Large intestine (tissue), 3 donors: ENCODE data around the gene RAPGEF6. TPM values are rescaled to one million over a fixed set of nuclear protein-coding genes. Genes with fewer than 3 reads are reported as not detected.
A peak's percentile ranks its signal among the peaks of the same experiment; 100 is the strongest.
"Not testable (repeated sequence)": the region's sequence is repeated elsewhere in the genome, so short reads cannot be mapped to it uniquely, and the experiment has no call there.

ENCODE experiments used
- DNase-seq, 2 donors: peaks; one replicate each; pipeline versions ENCODE4 v3.0.0 to v3.0.0-alpha.2; 2013
- H3K27ac ChIP-seq: one replicate; pipeline ENCODE4 v1.5.1; 2013; ENCODE audit warnings: low read length
- H3K27me3 ChIP-seq: 2 replicates; pipeline ENCODE4 v1.6.1; 2013; ENCODE audit warnings: low read length; ENCODE audit not compliant: control insufficient read depth, insufficient read depth
- H3K36me3 ChIP-seq: 2 replicates; pipeline ENCODE4 v1.6.1; 2013; ENCODE audit warnings: low read length; ENCODE audit not compliant: control insufficient read depth, insufficient read depth
- H3K4me1 ChIP-seq: one replicate; pipeline ENCODE4 v1.6.1; 2013; ENCODE audit warnings: low read length; ENCODE audit not compliant: control insufficient read depth, insufficient read depth
- H3K4me3 ChIP-seq: one replicate; pipeline ENCODE4 v1.5.1; 2013; ENCODE audit warnings: low read length
- H3K9me3 ChIP-seq: one replicate; pipeline ENCODE4 v1.6.1; 2013; ENCODE audit warnings: mild to moderate bottlenecking, low read depth, low read length, moderate library complexity; ENCODE audit not compliant: control insufficient read depth
- WGBS: methylation state at CpG from one replicate; pipeline ENCODE4 v1.1.5; 2013; ENCODE audit warnings: low lambda C conversion rate; ENCODE audit not compliant: insufficient coverage; 5-methylcytosine and 5-hydroxymethylcytosine counted together
- polyA plus RNA-seq: library from polyadenylated mRNA; unstranded; fragments of 120-200 nt; gene quantifications from one replicate; pipeline ENCODE4 v1.2.1, GENCODE V29; 2013

The RAPGEF6 gene
- polyA plus RNA-seq, 1 donor = 11.2 TPM

GRCh38 chr5:131610198-131611063, 24.6 kb downstream of the RAPGEF6 start:
- Histone ChIP-seq H3K9me3 (no peaks in the 10 kb centered on the region), H3K36me3 (no peaks in the 10 kb centered on the region), H3K4me3 (no peak overlapping the region), H3K27me3 (no peaks in the 10 kb centered on the region), H3K27ac (no peak overlapping the region), H3K4me1 (peaks cover 3% of the 10 kb centered on the region)
- peak; percentile 16 to 25 for DNase-seq
- WGBS = no CpG with 5 or more reads among the region's 6 CpGs

- Histone ChIP-seq H3K9me3 (no peaks in the 10 kb centered on the region), H3K4me3 (no peak overlapping the region), H3K4me1 (peaks cover 3% of the 10 kb centered on the region), H3K36me3 (no peaks in the 10 kb centered on the region), H3K27ac (no peak overlapping the region), H3K27me3 (no peaks in the 10 kb centered on the region)
- WGBS = no CpG with 5 or more reads among the region's 1 CpG
- no peak for DNase-seq
Observed at GRCh38 chr5:131609774-131610173, 25.3 kb downstream of the RAPGEF6 start.

GRCh38 chr5:131608597-131608996, 26.4 kb downstream of the RAPGEF6 start:
- Histone ChIP-seq H3K4me3 (no peak overlapping the region), H3K27me3 (no peaks in the 10 kb centered on the region), H3K4me1 (peaks cover 3% of the 10 kb centered on the region), H3K27ac (no peak overlapping the region), H3K36me3 (no peaks in the 10 kb centered on the region), H3K9me3 (no peaks in the 10 kb centered on the region)
- DNase-seq = no peak
- no CpG with 5 or more reads among the region's 5 CpGs for WGBS

GRCh38 chr5:131607903-131608540, 27.0 kb downstream of the RAPGEF6 start:
- DNase-seq = no peak
- Histone ChIP-seq H3K27ac (no peak overlapping the region), H3K4me1 (peaks cover 3% of the 10 kb centered on the region), H3K9me3 (no peaks in the 10 kb centered on the region), H3K36me3 (no peaks in the 10 kb centered on the region), H3K4me3 (no peak overlapping the region), H3K27me3 (no peaks in the 10 kb centered on the region)
- 82% methylated on average over 2 of the region's 4 CpGs for WGBS

GRCh38 chr5:131607418-131607817, 27.6 kb downstream of the RAPGEF6 start:
- no peaks in the 10 kb centered on the region for H3K36me3 ChIP-seq

GRCh38 chr5:131605086-131605485, 29.9 kb downstream of the RAPGEF6 start:
- Histone ChIP-seq H3K36me3 (no peaks in the 10 kb centered on the region), H3K4me1 (no peaks in the 10 kb centered on the region), H3K27ac (no peak overlapping the region), H3K9me3 (no peaks in the 10 kb centered on the region), H3K27me3 (no peaks in the 10 kb centered on the region), H3K4me3 (no peak overlapping the region)
- 100% methylated on average over 1 of the region's 2 CpGs for WGBS
- no peak for DNase-seq

More at GRCh38 chr5:131607418-131607817, 27.6 kb downstream of the RAPGEF6 start:
- Histone ChIP-seq H3K4me3 (no peak overlapping the region), H3K27me3 (no peaks in the 10 kb centered on the region), H3K27ac (no peak overlapping the region), H3K4me1 (peaks cover 3% of the 10 kb centered on the region), H3K9me3 (no peaks in the 10 kb centered on the region)
- WGBS = 92% methylated on average over 2 of the region's 4 CpGs
- DNase-seq = no peak

- WGBS = no CpG with 5 or more reads among the region's 8 CpGs
- no peak overlapping the region for H3K4me3 ChIP-seq
- peaks cover 3% of the 10 kb centered on the region for H3K9me3 ChIP-seq
- no peak for DNase-seq
- H3K27ac ChIP-seq = no peak overlapping the region
- peaks cover 4% of the 10 kb centered on the region for H3K36me3 ChIP-seq
- no peaks in the 10 kb centered on the region for H3K27me3 ChIP-seq
- no peaks in the 10 kb centered on the region for H3K4me1 ChIP-seq
Observed at GRCh38 chr5:131595088-131596033, 39.7 kb downstream of the RAPGEF6 start.

GRCh38 chr5:131593921-131594320, 41.1 kb downstream of the RAPGEF6 start:
- H3K27ac ChIP-seq = no peak overlapping the region
- no peak overlapping the region for H3K4me3 ChIP-seq
- H3K4me1 ChIP-seq = no peaks in the 10 kb centered on the region
- H3K36me3 ChIP-seq = peaks cover 4% of the 10 kb centered on the region
- DNase-seq = no peak
- H3K9me3 ChIP-seq = peaks cover 3% of the 10 kb centered on the region
- H3K27me3 ChIP-seq = no peaks in the 10 kb centered on the region
- no CpG with 5 or more reads among the region's 2 CpGs for WGBS

- not testable (repeated sequence) for DNase-seq, H3K4me3 ChIP-seq, H3K9me3 ChIP-seq, H3K27me3 ChIP-seq, H3K4me1 ChIP-seq, H3K36me3 ChIP-seq, H3K27ac ChIP-seq
- 94% methylated on average over 2 of the region's 2 CpGs for WGBS
Observed at GRCh38 chr5:131593436-131593835, 41.6 kb downstream of the RAPGEF6 start.
